ENCODE measurements around the gene ZNF385B.
"Not testable (repeated sequence)": the region's sequence is repeated elsewhere in the genome, so short reads cannot be mapped to it uniquely, and the experiment has no call there.

ZNF385B gene

DNA sequence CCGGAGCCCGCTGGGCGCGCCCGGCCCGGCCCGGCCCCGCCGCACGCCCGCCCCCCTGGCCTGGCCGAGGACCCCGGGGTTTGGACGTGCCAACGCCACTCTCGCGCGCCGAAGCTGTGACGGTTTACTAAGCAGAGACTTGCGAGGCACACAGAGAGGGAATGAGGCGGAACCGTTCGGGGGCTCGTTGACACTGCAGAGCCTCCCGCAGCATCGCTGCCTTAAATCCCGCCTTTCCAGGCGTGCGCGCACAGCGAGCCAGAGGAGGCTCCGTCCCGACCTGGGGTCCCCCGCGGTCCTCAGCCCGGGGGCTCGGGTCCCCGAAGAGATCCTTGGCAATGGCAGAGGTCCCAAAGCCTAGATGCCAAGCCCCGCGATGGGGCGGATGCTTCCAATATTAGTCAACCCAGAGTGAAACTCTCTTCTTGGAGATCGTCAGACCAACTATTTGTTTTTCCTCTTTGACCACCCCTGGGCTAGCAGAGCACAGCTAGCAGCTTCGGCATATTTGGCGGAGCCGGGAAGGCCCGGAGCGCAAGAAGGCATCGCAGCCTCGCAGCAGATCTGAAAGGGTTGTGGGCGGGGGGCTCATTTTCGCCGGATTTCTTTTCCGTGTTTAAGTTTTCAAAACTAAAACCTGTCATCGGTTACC is at the start of gene ZNF385B:
ZNF385B (minus strand) TSS at position 197 of the 652 bp plus-strand sequence.
- DNase-seq, result peak in 41 of 42 donors; percentile 16 to 81 (median 51)
- intact Hi-C loops (cut with DNase I), result no loop called here

DNA sequence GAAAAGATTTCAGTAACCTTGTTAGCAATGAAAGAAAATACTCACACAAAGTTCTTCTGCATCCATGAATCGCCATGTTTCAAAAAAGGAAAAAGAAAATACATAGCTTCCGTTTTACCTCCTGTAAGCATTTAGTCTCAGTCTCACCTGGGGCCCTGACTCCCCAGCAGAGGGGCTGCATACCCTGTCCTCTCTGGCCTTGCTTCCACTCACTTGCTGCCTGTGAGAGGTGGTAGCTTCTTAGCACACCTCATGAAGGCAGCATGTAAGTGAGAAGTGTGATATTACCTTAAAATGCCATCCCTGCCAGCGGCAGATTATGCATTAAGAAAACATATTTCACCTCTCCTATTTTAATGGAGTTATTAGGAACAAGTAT is 49.3 kb upstream of the ZNF385B start:
- intact Hi-C loops (cut with DNase I), result no loop called here
- DNase-seq, result no peak

DNA sequence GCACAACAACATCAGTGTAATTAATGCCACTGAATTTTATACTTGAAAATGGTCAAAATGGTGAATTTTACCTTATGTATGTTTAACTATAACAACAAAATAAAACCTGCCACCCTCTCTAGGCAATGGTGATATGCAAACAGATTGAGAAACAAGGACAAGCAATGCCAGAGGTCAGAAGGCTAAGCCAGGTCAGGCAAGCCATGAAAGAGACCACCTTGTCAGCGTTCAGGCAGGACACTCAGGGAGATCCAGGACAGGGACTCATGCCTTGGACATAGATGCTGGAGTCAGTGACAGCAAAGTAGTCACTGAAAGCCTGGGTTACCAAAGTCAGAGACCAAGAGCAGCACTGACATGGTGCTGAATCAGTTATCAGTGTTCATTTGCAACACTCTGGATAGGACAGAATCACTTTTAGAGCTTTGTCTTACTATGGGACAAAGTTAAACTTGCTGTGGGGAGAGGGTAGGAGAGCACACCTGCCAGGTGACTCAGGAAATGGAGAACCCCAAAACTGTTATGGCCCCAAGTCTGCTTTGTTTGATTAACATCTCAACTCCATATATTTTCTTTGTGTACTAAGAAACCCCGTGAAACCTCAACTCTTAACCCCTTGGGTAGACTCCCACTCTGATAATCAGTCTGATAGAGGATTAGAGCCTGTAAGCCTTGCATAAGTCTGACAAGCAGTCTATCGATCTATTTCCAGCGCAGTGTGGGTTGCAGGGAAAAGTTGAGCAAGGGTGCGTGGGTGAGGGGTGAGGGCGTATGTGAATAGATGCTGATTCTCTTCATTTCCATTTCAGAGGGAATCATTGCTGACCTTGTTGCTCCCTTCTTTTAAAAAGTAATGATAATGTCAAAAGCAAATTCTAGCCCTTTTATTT is 48.7 kb upstream of the ZNF385B start:
- DNase-seq, result peak; percentile 48 to 94 (median 78)
- intact Hi-C loops (cut with DNase I), result no loop called here

DNA sequence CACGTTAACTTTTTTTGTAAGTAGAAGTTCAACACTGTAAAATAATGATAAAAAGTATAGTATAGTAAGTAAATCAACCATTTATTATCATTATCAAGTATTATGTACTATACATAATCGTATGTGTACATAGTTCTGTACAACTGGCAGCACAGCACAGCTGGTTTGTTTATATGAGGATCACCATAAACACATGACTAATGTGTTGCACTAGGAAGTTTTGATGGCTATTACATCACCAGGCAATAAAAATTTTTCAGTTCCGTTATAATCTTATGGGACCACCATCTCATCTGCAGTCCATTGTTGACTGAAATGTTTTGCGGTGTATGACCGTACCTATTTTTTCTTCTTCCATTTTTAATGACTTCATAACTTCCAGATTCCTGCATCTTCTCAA is 39.2 kb upstream of the ZNF385B start:
- DNase-seq, result no peak
- intact Hi-C loops (cut with DNase I), result no loop called here

DNA sequence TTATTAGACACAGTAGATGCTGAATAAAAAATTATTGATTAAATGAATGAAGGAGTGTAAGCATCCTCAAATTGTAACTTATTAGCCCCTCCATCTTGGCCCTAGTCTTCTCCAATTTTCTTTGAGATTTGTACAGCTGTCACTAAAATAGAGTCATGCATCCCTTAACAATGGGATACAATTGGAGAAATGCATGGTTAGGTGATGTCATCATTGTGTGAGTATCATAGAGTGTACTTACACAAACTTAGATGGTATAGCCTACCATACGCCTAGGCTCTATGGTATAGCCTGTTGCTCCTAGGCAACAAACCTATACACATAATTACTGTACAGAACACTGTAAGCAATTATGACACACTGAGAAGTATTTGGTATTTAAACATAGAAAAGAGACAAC is 38.3 kb upstream of the ZNF385B start:
- intact Hi-C loops (cut with DNase I), result no loop called here
- DNase-seq, result no peak

DNA sequence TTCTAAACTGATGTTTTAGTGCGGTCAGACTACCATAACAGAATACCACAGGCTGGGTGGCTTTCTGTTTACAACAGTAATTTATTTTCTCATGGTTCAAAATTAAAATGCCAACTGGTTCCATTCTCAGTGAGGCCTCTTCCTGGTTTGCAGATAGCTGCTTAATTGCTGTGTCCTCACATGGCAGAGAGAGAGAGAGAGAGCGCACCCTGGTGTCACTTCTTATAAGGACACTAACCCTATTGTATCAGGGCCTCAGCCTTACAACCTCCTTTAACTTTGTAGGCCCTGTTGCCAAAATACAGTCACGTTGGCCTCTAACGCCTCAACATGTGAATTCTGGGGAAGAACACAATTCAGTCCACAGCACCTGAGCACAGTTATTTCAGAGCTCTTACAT is 37.5 kb upstream of the ZNF385B start:
- intact Hi-C loops (cut with DNase I), result no loop called here
- DNase-seq, result no peak

DNA sequence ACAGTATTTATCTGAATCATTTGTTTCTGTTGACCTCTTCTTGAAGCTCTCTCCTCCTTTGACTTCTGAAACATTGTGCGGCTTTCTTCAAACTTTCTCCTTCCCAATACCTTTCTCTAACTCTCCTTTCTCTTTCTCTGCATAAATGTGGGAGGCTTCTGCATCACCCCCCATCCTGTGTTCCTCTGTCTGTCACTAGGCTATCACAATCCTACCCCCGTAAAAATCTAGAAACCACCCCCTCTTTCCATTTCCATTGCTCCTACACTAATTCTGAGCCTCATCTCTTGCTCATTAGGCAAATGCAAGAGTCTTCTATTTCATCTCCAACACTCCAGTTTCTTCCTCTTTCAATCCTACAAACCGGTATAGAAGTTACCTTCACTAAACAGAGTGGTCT is 32.2 kb upstream of the ZNF385B start:
- intact Hi-C loops (cut with DNase I), result no loop called here
- peak in 16 of 42 donors; percentile 5 to 77 (median 46) for DNase-seq

DNA sequence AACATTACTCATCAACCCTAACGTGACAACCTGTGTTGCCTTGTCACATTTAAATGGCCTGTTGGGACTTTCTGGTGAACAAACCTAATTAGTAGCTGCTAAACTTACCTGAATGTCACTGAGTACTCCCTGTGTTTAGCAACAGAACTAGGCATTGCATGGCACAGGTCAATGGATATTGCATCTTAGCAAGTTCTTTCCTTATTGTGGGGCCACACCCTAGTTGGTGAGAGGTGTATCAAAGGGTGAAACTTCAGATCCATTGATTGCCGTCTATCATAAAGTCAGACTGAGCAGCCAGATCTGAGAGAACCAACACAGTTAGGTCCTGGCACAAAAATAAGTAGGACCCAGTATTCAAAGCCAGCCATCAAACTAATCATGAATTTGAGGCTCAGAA is 29.8 kb upstream of the ZNF385B start:
- intact Hi-C loops (cut with DNase I), result no loop called here
- DNase-seq, result peak in 2 of 42 donors; percentile 28 to 48

DNA sequence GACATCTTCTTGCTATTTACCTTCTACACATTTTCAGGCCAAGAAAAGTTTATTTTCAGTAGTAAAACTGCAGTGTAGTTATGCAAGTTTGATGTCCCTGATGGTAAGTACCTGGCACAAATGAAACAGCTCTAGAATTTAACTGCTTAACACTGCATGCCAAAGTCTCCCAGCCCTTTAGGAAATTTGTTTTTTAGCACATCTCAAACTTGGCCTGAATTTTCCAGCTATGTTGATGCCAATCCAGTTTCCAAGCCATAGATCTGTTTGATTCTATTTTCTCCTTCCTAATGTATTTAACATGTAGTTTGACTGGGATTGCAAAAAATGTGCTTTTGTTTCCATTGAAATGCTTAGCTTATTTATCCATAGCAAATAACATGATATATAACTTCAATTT is 29.3 kb upstream of the ZNF385B start:
- intact Hi-C loops (cut with DNase I), result no loop called here
- DNase-seq, result no peak

DNA sequence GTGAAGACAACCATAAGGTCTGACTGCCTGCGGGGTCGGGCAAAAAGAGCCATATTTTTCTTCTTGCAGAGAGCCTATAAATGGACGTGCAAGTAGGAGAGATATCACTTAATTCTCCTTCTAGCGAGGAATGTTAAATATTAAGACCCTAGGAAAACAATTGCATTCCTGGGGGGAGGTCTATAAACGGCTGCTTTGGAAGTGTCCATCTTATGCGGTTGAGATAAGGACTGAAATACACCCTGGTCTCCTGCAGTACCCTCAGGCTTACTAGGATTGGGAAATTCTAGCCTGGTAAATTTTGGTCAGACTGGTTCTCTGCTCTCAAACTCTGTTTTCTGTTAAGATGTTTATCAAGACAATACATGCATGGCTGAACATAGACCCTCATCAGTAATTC is 27.2 kb upstream of the ZNF385B start:
- DNase-seq; intact Hi-C loops (cut with DNase I): not testable (repeated sequence)

DNA sequence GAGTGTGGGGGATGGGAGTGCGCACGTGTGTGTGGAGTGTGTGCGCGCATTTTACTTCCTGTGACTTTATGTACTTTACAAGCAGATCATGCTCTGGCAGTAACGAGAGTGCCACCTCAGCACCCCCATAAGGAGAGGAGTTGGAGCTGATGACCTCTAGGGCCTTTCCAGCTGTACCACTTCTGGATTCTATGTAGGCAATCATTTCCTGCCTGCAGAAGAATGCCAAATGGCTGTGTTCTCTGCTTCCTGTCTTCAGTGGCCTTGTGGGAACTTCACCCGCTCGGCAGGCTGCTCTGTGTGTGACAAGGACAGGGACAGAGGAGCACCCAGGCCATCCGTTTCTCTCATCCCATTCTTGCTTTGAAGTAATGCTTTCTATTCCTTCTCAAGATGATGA is 22.8 kb upstream of the ZNF385B start:
- no peak for DNase-seq
- intact Hi-C loops (cut with DNase I), result no loop called here

DNA sequence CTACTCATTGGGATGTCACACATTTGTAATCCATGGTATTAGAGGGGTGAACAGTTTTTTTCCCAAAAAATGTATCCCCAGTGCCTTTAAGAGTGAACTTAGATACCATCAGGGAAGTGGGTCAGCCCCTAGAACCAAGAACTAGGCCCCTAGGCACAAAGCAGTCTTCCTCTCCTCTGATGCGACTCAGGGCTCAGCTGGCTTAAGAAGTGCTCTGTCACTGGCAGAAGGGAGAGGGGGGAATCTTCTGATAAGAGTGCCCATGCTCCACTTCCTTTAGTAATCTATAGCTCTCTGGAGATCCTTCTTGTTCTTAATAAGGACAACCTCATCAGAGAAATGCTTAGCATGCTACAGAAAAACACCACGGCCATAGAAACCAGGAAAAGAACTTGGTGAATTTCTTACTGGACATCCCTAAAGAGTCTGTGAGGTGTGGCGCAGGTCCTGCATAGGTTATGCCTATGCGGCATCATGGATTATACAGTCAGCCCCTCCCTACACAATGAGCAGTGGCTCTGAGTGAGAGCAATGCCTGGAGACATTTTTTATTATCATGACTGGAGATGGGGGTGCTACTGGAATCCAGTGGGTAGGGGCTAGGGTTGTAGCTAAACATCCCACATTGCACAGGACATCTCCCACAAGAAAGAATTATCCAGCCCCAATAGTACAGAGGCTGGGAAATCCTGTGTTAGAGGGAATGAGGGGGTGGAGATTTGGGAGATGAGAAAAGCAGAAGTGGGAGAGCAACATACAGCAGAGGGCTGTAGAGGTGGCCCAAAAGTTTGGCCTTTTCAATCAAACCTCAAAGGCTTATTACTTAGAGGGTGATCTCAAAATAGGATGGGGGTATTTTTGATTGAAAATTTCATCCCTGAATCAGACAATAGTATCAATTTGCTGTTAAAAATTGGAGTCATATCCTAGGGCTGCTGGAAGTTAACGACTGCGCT is 21.7 kb upstream of the ZNF385B start:
- DNase-seq, result no peak
- intact Hi-C loops (cut with DNase I), result no loop called here

DNA sequence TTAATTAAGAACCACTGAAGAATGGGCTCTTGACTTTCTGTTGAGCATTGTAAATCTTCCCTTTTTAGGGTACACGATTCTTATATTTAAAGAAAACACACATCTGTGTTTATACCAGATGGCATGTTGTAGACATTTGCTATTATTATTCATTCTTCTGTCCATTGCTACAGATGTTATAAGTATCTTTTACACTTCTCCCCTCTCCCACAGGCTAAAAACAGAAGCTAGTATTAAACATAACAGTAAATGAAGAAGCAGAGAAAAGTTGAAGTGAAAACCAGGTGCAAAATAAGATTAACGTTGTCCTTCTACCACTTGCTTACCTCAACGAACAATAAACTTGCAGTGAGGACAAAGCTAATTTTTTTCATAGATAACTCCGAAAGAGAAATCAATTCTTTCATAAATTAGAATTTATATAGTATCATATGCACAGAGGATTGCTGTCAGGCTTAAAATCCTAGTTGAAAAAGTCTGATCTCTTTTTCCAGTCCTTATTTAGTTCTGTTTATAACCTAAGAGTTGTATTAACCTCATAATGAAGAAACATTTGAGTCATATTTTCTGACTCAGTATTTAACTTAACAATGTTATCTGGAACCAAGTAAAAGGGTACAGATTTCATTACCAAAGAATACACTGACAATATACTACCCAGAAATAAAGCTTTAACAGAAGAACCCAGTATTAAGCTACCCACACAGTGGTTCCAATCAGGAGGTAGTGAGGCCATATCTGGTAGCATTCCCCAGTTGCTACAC is 16.4 kb upstream of the ZNF385B start:
- no peak for DNase-seq
- intact Hi-C loops (cut with DNase I), result no loop called here

DNA sequence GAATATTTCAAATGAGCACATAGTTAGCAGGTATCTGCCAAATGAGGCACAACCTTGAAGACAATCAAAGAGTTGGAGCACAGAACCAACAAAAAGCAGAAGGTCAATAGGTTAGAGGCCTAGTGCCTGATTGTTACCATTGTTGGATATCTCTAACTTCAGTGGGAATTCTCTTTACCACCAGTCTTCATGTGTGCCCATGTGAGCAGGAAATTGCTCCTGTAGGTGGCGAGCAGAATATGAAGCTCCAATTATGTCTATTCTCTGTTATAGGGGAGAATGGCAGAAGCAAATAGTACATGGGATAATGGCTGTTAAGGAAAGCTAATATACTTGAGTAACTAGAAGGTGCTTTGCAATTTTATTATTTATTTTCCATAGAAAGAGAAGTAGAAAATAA is 14.9 kb upstream of the ZNF385B start:
- intact Hi-C loops (cut with DNase I), result no loop called here
- DNase-seq, result peak in 1 of 42 donors; percentile 12

DNA sequence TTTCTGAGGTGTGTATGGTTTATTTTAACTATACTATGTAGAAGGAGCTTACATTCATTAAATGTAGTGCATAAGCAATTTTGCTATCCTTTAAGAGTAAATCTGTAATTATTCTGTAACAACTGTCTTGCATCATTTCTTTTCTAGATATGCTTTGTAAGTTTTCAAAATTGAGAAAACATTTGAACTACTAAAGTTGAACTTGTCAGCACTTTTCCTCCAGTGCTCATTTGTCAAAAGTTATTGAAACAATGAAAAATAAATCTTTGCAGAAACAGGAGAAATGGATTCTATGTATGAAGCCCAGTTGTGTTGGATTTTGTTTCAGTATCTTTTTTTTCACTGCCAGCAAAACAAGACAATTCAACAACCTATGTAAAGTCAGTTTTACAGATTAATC is 14.5 kb upstream of the ZNF385B start:
- no peak for DNase-seq
- intact Hi-C loops (cut with DNase I), result no loop called here

DNA sequence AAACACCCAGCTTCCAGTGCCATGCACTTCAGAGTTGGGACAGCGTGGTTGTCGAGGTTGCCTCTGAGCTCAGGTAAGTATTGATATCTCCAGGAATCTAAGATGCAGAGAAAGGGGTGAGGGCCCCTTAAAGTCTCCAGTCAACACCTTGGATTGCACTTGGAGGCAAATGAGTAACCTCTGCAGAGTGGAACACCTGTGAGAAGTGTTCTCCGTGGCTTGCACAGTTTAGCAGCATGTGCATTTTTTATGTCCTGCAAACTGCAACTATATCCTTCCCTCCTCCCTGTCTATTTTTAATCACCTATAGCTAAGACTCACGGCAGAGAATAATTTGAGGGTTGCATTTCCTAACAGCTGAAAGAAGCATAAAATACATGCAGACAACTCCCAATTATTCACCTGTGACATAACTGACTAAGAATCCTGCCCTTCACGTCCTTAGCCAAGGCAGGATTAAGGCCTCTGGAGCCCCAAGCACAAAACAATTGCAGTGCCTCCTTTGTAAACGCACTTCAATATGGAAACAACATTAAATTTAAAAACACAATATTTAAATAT is 1.6 kb upstream of the ZNF385B start:
- peak in 2 of 42 donors; percentile 11 to 46 for DNase-seq
- intact Hi-C loops (cut with DNase I), result no loop called here

DNA sequence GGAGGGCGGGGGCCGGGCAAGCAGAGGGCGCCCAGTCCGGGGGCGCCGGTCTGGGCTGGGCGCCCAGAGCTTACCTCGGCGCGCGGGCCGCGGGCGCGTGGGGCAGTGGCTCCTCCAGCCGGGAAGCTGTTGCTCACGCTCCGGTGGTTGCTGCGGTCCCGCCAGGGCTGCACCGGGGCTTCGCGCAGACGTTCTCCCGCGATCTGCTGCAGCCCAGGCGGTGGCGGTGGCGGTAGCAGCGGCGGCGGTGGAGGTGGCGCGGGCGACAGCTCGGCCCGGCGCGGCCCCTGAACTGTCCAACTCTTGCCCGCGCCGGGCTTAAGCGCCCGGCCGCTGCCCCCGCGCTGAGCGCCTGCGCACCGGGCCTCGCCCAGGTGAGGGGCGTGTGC is 391 bp downstream of the ZNF385B start:
- intact Hi-C loops (cut with DNase I), result no loop called here
- DNase-seq, result peak in 9 of 42 donors; percentile 7 to 41 (median 28)

DNA sequence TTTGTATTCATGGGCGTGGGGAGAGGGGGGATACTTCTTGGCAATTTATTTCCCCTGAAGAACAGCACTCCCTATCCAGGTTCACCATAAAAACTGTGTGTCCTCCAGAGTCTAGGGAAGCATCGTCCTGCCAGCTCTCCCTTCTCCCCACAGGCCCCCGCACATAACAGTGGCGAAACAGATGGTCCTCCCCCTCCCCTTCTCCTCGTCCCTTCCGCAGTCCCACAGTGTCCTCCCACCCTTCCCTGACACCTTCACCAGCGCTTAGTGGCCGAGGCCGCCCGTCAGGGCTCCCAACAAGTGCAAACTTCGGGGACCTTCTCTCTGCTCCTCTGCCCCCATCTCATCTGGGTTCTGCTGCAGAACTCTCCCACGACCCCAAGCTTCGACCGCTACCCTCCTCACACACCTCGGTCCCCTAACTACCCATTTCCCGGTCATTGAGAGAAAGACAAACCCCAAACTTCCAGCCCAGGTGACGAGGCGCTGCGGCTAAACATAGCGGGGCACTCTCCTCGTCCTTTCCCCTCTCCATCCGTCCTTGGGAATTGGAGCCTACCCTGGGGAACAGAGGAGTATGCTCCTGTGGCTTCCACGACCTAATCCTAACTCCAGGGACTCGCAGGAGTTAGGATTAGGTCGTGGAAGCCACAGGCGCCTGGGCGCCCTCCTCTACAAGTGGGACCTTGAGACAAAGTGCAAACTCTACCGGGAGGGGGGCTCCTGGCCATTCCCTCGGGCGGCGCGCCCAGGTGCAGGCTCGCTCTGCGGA is 971 bp downstream of the ZNF385B start:
- intact Hi-C loops (cut with DNase I), result no loop called here
- DNase-seq, result peak in 6 of 42 donors; percentile 19 to 46 (median 40)
